ENCODE results near the gene RBM19.

Gene RBM19

DNA sequence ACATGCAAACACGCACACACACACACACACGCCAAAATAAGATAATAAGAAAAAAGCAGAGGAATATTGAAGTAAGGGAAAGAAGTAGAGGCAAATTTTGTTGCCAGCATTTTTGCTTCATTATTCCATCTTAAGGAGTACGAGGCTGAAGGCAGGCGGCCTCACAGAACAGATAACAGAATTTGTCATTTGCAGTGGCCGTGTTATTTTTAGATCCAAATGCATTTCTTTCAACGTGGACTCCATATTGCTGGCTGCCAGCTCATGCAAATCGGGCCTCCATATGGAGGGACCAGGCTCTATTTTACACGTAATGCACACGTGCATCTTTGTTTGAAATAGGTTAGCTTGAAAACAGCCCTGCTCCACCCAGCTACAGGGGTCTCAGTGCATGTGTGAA, 172.9 kb downstream of the RBM19 start:
- TF ChIP-seq, protein P1, sequence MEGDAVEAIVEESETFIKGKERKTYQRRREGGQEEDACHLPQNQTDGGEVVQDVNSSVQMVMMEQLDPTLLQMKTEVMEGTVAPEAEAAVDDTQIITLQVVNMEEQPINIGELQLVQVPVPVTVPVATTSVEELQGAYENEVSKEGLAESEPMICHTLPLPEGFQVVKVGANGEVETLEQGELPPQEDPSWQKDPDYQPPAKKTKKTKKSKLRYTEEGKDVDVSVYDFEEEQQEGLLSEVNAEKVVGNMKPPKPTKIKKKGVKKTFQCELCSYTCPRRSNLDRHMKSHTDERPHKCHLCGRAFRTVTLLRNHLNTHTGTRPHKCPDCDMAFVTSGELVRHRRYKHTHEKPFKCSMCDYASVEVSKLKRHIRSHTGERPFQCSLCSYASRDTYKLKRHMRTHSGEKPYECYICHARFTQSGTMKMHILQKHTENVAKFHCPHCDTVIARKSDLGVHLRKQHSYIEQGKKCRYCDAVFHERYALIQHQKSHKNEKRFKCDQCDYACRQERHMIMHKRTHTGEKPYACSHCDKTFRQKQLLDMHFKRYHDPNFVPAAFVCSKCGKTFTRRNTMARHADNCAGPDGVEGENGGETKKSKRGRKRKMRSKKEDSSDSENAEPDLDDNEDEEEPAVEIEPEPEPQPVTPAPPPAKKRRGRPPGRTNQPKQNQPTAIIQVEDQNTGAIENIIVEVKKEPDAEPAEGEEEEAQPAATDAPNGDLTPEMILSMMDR (IDR thresholded peaks at IDR 0.05; ENCODE audit: low read depth, low read length), result no peak
- H3K4me3 ChIP-seq (ENCODE audit: low read depth, low read length), result no peak overlapping the region

DNA sequence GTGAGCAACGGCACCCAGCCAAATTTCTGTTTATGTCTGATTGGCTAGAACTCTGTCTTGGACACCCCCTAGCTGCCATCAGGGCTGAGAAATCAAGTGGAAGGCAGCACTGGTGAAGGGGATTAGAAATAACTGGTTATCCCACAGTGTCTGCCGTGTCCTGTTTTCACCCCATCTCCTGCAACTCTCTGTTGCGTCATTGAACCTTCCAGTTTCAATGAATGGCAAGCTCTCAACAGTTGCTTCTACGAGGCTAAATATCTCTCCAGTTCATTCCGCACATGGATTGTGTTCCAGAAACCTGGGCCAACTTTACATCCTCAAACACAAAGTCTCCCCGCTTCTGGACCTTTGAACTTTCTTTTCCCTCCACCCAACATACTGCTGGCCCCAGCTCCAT, 173.7 kb downstream of the RBM19 start:
- TF ChIP-seq, protein P1 (IDR thresholded peaks at IDR 0.05; ENCODE audit: low read depth, low read length), result no peak

GRCh38 chr12:113788020-113788856, 177.9 kb downstream of the RBM19 start:
- TF ChIP-seq, protein P1 (IDR thresholded peaks at IDR 0.05; ENCODE audit: low read depth, low read length), result no peak
- no peak overlapping the region for H3K4me3 ChIP-seq (ENCODE audit: low read depth, low read length)

More for the DNA sequence above, 173.7 kb downstream of the RBM19 start:
- H3K4me3 ChIP-seq (ENCODE audit: low read depth, low read length), result no peak overlapping the region

DNA sequence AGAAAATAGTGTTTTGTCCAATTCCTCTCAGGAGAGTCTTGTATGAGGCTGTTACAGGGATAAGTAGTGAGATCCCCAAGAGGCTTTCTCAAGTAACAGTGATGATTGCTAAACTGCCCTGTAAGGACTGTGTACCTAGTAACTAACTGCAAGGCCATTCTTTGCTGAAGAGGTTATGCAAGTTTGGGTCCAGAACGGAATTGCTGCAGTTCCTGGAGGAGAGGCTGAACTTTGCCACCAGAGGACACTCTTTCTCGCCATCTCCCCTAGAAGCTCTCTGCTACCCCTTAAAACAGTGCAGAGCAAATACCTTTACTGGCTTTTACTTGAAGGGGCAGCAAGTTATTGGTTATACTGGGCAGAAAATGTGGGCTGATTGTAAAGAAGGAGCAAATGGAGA, 180.0 kb downstream of the RBM19 start:
- H3K4me3 ChIP-seq (ENCODE audit: low read depth, low read length), result no peak overlapping the region
- TF ChIP-seq, protein P1 (IDR thresholded peaks at IDR 0.05; ENCODE audit: low read depth, low read length), result 0 out of 2 replicates have a peak, but pooled peaks have one; percentile 2

DNA sequence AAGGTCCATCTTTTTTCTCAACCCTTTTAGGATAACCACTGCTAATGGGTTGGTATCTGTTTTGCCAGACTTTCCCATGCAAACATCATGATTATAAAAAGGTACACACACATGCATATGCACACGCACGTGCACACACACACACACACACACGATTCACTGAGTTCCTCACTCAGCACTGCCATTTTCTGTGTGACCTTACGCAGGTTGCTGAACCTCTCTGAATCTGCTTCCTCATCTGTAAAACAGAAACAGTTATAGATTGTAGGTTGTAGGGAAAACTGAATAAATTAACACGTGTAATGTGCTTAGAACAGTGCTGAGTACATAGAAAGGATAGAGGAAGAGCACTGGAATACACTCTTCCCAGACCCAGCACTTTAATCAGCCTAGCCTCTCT, 182.3 kb downstream of the RBM19 start:
- H3K4me3 ChIP-seq (ENCODE audit: low read depth, low read length), result no peak overlapping the region
- TF ChIP-seq, protein P1 (IDR thresholded peaks at IDR 0.05; ENCODE audit: low read depth, low read length), result no peak

GRCh38 chr12:113782873-113783272, 183.3 kb downstream of the RBM19 start:
- TF ChIP-seq, protein P1 (IDR thresholded peaks at IDR 0.05; ENCODE audit: low read depth, low read length), result no peak
- no peak overlapping the region for H3K4me3 ChIP-seq (ENCODE audit: low read depth, low read length)

GRCh38 chr12:113781415-113782198, 184.5 kb downstream of the RBM19 start:
- TF ChIP-seq, protein P1 (IDR thresholded peaks at IDR 0.05; ENCODE audit: low read depth, low read length), result no peak
- no peak overlapping the region for H3K4me3 ChIP-seq (ENCODE audit: low read depth, low read length)
